ENCODE results near the gene PSD2.

Gene PSD2

GRCh38 chr5:139855451-139855850 lies 59.8 kb downstream of the PSD2 start:
- no peak for TF ChIP-seq TAF1 (IDR thresholded peaks at IDR 0.05; ENCODE audit: borderline replicate concordance, insufficient read depth, low read length)
- TF ChIP-seq REST (IDR thresholded peaks at IDR 0.05; ENCODE audit: insufficient read depth in 1 of 2, low read depth in 2 of 2, low read length in 2 of 2): no peak
- TF ChIP-seq FOXP2 (optimal IDR thresholded peaks at IDR 0.05; ENCODE audit: borderline replicate concordance, extremely low read depth, extremely low read length, insufficient read depth): no peak
- TF ChIP-seq SIN3A (IDR thresholded peaks at IDR 0.05; ENCODE audit: borderline replicate concordance, insufficient read depth, low read length): no peak
- no peak for TF ChIP-seq POLR2AphosphoS5 (IDR thresholded peaks at IDR 0.05; ENCODE audit: low read depth, low read length)

- no peak for TF ChIP-seq FOXP2 (optimal IDR thresholded peaks at IDR 0.05; ENCODE audit: borderline replicate concordance, extremely low read depth, extremely low read length, insufficient read depth)
- no peak for TF ChIP-seq SIN3A (IDR thresholded peaks at IDR 0.05; ENCODE audit: borderline replicate concordance, insufficient read depth, low read length)
- no peak for TF ChIP-seq REST (IDR thresholded peaks at IDR 0.05; ENCODE audit: insufficient read depth in 1 of 2, low read depth in 2 of 2, low read length in 2 of 2)
- no peak for TF ChIP-seq TAF1 (IDR thresholded peaks at IDR 0.05; ENCODE audit: borderline replicate concordance, insufficient read depth, low read length)
- no peak for TF ChIP-seq POLR2AphosphoS5 (IDR thresholded peaks at IDR 0.05; ENCODE audit: low read depth, low read length)
These were observed 60.4 kb downstream of the PSD2 start for GRCh38 chr5:139855946-139856540.

- no peak for TF ChIP-seq TAF1 (IDR thresholded peaks at IDR 0.05; ENCODE audit: borderline replicate concordance, insufficient read depth, low read length)
- no peak for TF ChIP-seq FOXP2 (optimal IDR thresholded peaks at IDR 0.05; ENCODE audit: borderline replicate concordance, extremely low read depth, extremely low read length, insufficient read depth)
- TF ChIP-seq REST (IDR thresholded peaks at IDR 0.05; ENCODE audit: insufficient read depth in 1 of 2, low read depth in 2 of 2, low read length in 2 of 2): no peak
- no peak for TF ChIP-seq SIN3A (IDR thresholded peaks at IDR 0.05; ENCODE audit: borderline replicate concordance, insufficient read depth, low read length)
- TF ChIP-seq POLR2AphosphoS5 (IDR thresholded peaks at IDR 0.05; ENCODE audit: low read depth, low read length): no peak
These were observed 61.1 kb downstream of the PSD2 start for GRCh38 chr5:139856714-139857113.

- TF ChIP-seq POLR2AphosphoS5 (IDR thresholded peaks at IDR 0.05; ENCODE audit: low read depth, low read length) (no peak), SIN3A (IDR thresholded peaks at IDR 0.05; ENCODE audit: borderline replicate concordance, insufficient read depth, low read length) (no peak), TAF1 (IDR thresholded peaks at IDR 0.05; ENCODE audit: borderline replicate concordance, insufficient read depth, low read length) (no peak), REST (IDR thresholded peaks at IDR 0.05; ENCODE audit: insufficient read depth in 1 of 2, low read depth in 2 of 2, low read length in 2 of 2) (no peak), FOXP2 (optimal IDR thresholded peaks at IDR 0.05; ENCODE audit: borderline replicate concordance, extremely low read depth, extremely low read length, insufficient read depth) (no peak)
These were observed 63.4 kb downstream of the PSD2 start for GRCh38 chr5:139859013-139859412.
